Suprapubic skin (tissue), 3 donors: ENCODE measurements around the gene ZNF169.

Experiments
- CTCF ChIP-seq, 2 donors: fragments of 200-600 bp in 1 of 2; fragments of 450-650 bp in 1 of 2; sonication (generic) in 1 of 2; IDR thresholded peaks; one replicate each; pipeline ENCODE4 v1.5.1; 2016 to 2019; ENCODE audit warnings: antibody characterized with exemption in 2 of 2, mild to moderate bottlenecking in 1 of 2, moderate library complexity in 1 of 2
- EP300 ChIP-seq: sonication (generic); formaldehyde crosslinking; IDR thresholded peaks from one replicate; pipeline ENCODE4 v1.6.1; 2017; ENCODE audit warnings: antibody characterized with exemption
- POLR2A ChIP-seq, 2 donors: fragments of 450-650 bp; IDR thresholded peaks; one replicate each; pipeline ENCODE4 v1.6.1; 2017; ENCODE audit warnings: antibody characterized with exemption in 2 of 2, mild to moderate bottlenecking in 2 of 2, moderate library complexity in 2 of 2

- TF ChIP-seq CTCF (IDR thresholded peaks at IDR 0.05) (no peak), POLR2A (IDR thresholded peaks at IDR 0.05) (no peak), EP300 (no peak)
Measured at GRCh38 chr9:94245651-94246050, 13.4 kb upstream of the ZNF169 start.
